HG03175 (cell line): ENCODE measurements around the gene RSL24D1.
A peak's percentile ranks its signal among the peaks of the same experiment; 100 is the strongest.
"Not testable (repeated sequence)": the region's sequence is repeated elsewhere in the genome, so short reads cannot be mapped to it uniquely, and the experiment has no call there.

ENCODE experiments used
- ATAC-seq: cut with Tn5 transposase; IDR thresholded peaks from one replicate; pipeline ENCODE4 v1.9.1; 2021; ENCODE audit warnings: mild to moderate bottlenecking, moderate library complexity; ENCODE audit not compliant: unreplicated experiment

RSL24D1 gene

DNA sequence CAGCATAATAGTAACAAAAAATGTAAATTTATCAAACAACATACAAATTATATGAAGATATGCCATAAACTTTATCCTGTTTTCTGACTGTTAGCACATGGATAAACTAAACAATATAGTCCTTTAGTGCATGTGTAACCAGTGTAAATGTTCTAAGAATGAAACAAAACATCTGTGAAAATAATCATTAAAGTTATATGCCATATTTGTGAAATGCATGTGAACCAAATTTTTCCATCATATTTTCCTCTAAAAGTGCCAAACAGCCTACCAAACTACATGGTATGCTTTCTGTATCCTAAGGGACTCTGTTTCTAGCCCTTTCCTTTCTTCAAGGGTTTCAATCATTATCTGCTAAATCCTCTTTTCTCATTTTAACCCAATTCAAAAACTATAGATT is 23.9 kb upstream of the RSL24D1 start:
- no peak for ATAC-seq

DNA sequence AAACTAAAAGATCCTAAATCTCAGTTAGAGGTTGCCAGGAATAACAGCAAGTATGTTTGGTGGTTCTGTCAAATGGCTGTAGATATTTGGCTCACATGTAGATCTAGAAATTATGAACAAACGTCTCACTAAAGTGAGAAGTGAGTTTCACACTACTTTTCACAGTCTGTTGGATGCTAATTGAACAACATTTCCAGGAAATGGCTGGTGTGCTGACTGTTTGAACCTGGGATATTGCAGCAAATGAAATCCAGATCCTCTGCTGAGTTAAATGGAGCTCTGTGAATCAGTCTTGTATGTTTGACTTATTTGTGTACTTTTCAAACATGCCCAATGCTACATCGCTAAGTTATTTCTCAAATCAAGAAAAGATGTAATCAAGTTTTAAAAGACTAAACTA is 21.3 kb upstream of the RSL24D1 start:
- no peak for ATAC-seq

DNA sequence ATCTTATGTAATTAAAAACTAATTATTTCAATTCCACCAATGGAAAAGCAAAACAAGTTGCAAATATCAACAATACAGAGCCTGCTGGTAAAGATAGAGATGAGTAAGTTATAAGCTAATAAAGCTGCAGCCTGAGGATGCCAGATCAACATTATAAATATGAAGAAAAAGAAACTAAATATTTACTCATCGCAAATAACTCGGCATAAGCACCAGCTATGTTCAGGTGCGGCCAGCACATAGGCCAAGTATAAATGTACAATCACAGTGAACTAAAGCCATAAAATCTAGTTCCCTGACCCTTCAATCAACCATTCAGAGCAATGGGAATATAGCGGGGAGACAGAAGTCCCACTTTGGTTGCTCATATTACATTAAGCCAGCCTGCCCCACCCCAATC is 7.7 kb upstream of the RSL24D1 start:
- ATAC-seq: no peak

DNA sequence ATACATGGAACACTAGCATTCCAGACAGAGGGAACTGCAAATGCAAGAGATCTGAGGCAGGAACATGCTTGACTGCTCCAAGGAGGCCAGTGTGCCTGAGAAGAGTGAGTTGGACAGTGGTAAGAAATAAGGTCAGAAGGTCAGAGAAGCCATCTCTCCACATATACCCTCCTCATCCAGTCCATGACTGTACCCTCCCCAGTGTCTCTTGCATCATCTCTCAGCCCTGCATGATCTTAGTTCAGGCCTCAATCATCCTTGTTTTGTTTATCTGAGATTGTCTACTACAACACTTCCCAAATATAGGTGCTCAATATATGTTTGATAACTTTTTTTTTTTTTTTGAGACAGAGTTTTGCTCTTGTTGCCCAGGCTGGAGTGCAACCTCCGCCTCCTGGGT is 5.5 kb upstream of the RSL24D1 start:
- no peak for ATAC-seq

DNA sequence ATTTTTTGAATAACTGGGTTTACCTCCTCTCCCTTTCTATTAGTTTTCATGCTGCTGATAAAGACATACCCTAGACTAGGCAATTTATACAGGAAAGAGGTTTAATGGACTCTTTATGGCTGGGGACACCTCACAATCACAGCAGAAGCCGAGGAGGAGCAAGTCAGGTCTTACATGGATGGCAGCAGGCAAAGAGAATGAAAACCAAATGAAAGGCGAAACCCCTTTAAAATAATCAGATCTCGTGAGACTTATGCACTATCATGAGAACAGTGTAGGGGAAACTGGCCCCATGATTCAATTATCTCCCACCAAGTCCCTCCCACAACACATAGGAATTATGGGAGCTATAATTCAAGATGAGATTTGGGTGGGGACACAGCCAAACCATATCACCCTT is 2.0 kb upstream of the RSL24D1 start:
- no peak for ATAC-seq

DNA sequence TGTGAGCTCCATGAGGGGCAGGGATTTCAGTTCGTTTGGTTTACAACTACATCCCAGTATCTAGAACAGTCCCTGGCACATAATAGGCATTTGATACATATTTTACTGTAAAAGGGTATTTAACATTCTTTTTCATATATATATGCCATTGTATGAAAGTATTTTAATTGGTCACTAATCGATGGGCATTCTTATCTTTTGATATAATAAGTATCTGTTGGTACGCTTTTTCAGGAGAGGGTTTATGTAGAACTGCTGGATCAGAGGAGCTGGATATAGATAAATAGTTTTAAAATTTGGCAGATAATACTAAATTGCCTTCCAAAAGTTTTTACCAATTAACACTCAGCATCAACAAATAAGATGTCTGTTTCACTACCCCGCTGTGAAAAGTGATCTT is 978 bp upstream of the RSL24D1 start:
- no peak for ATAC-seq

DNA sequence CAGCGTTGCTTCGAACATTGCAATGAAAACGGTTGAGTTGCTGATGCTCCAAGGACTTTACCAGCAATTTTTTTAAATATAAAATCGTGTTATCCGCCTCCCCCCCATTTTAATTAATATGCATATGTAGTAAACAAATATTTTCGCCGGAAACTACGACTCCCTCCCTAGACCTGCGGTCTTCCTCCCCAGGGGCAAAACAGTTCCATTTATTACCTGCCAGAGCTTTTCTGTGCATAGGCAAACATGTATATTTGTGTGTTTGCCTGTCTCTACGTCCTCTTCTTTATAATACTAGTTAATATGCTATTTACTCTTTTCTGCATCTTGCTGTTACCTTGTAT is 593 bp upstream of the RSL24D1 start:
- ATAC-seq: peak; percentile 8

DNA sequence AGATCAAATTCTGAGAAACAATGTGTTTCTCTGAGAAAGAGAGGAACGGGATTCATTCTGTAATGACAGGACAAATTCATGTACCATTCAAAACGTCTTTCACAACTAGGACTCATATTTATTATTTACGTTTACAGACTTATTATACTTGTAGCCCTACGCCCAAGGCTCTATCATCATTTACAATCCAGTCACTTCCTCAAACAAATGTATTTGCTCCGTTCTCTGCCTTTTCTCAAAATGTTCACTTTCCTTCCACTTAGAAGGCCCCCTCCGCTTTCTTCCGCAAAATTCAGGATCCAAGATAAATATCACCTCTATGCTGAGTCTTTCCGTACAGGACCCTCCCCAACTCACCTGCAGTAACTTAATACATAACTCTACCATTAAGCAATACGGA is 745 bp downstream of the RSL24D1 start:
- no peak for ATAC-seq

DNA sequence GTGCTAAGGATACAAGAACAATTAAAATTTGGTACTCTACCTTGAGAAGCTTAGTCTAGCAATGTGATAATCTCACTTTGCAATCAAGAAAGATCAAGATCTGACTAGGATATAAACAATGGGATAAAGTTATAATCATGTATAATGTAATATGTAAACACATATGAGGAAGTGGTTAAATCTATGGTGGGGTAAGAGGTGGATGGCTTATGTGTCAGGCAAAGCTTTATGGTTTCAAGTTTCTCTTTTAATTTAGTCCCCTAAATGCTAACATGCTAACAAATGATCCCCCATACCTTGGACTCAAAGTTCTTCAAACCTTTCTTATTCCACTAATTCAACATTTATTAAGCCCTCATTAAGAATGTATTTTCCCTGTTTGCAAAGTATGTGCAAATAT is 2.5 kb downstream of the RSL24D1 start:
- ATAC-seq: no peak

DNA sequence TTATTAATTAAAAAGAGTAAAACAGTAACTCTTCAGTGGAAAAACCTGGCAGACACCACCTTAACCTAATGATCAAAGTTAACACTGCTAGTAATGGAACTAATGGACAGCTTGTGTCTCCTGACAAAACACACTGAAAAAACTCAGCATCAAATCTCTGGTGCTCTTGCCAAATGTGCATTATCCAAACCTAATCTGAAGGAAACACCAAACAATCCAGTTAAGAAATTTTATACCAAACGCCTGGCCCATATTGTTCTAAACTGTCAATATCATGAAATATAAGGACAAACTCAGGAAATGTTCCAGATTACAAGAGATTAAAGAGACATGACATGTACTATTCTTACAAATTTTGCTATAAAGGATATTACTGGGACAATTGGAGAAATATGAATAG is 10.4 kb downstream of the RSL24D1 start:
- no peak for ATAC-seq

DNA sequence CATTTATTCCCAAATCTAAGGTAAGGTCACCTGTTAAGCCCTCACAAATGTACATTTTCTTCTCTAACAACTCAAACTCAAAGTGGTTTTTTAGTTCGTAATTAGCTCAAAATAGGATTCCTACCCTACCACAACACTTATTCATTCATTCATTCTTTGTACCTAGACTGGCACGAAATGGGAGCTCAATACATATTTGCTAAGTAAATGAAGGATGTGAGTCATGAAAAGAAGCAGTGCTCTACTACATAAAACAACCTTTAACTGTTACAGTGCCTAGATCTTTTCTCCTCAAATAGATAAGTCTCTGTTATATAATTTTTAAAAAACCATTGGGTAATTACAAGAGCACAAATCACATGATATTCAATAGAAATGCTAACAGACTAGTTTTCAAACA is 13.1 kb downstream of the RSL24D1 start:
- ATAC-seq: no peak

DNA sequence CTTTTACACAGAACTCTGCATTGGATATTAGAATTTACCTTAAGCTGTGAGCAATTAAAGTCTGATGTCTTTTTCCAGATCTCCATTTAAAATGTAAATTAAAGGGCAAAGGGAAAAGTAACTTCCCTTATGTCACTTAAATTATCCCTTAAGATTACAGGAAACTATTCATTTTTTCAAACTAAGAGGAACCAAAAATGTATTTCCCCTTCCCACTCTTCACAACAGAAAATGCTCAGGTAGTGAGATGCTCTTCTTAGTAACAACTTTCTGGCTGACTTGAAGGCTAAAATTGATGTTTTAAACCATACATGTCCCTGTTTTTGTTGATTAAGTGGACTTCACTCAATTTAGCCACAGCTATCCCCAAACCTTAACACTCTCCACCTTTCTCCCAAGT is 17.6 kb downstream of the RSL24D1 start:
- ATAC-seq: no peak

DNA sequence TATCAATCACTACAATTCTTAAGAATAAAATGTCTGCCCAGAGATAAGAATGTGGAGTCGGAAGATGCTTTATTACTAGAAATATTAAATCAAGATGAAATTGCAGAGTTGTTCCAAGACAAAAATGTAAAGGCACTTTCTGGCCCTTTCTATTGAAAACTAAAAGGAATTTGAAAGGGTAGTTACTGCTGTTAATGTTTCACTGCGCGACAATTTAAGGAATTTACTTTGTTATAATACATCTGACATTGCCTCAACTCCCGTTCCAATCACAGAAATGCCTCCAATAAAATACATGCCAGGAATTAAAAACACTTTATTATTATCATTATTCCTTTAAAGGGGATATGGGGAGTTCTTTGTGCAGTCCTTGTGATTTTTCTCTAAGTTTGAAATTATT is 26.4 kb downstream of the RSL24D1 start:
- ATAC-seq: no peak

DNA sequence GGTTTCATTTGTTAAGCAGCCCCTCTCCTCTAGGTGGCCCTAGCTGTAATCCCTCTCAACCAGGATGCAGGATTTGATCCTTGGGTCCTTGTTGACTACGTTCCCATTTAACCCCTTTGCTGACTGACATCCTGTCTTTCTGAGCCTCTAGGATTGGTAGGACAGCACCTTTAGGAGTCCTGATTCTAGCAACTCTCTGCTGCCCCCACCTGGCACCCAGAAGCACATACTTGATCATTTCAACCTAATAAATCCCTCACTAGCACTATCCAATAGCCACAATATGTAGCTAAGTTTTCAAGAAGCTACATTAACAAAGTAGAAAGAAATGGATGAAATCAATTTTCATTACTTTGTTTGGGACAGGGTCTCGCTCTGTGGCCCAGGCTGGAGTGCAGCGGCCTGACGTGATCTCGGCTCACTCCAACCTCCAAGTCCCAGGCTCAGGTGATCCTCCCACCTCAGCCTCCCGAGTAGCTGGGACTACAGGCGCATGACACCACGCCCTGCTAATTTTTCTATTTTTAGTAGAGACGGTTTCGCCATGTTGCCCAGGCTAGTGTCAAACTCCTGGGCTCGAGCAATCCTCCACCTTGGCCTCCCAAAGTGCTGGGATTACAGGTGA is 28.3 kb downstream of the RSL24D1 start:
- peak; percentile 91 for ATAC-seq

DNA sequence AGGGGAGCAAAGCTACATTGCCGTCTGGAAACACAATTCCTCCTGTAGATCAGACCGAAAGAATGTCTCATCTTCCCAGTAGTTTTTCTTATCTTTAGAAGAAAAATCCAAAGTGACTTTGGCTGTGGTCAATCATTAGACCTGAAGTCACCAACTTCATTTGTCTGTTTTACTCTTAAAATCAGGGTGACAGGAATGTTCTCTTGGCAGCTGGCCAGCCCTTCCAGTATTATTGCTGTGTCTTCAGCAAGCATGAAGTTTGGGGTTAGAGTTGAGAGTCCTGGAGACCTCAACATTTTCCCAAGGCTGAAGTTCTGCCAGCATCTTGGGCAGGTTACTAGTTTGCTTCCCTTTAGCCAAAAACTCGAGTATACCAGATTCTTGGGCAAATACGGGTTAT is 32.5 kb downstream of the RSL24D1 start:
- ATAC-seq: no peak

DNA sequence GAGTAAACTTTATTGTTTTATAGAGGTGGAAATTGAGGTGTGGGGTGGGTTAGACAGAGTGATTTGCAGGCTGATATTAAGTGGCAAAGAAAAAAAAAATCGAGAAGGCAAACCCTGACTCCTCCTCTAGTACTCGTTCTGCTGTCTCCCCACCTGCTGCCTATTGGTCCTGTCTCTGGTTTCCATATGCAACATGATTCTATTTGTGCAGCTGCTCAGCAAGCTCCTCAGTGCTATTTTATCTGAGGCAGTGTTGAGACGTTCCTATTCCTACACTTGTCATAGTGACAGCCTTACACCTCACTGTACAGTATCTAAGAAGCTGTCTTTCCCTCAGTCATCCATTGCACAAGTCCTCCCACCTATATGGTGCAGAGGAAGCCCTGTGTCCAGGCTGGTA is 45.1 kb downstream of the RSL24D1 start:
- no peak for ATAC-seq

DNA sequence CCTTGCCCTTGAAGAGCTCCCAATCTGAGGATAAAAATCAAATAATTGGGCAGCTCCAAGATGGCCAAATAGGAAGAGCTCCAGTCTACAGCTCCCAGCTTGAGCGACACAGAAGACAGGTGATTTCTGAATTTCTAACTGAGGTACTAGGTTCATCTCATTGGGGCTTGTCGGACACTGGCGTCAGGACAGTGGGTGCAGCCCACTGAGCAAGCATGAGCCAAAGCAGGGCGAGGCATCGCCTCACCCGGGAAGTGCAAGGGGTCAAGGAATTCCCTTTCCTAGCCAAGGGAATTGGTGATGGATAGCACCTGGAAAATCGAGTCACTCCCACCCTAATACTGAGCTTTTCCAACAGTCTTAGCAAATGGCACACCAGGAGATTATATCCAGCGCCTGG is 53.6 kb downstream of the RSL24D1 start:
- ATAC-seq: not testable (repeated sequence)

DNA sequence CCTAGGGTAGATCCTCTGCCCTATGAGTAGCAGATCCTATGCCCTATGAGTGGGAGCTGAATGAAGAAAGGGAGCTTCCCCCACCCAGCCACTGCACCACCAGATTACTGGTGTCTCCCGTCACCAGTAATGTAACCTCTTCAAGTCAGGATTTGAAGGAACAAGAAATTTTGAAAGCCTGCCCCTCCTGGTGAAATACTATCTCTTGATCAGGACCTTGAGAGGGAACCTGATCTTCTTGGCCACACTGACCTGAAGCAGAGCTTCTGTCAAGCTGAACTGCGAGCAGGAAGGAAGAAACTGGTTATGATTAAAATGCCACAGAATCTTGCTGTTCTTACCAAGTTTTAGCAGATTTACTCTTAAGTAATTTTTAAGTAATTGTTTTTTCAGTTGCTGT is 62.8 kb downstream of the RSL24D1 start:
- ATAC-seq: no peak

DNA sequence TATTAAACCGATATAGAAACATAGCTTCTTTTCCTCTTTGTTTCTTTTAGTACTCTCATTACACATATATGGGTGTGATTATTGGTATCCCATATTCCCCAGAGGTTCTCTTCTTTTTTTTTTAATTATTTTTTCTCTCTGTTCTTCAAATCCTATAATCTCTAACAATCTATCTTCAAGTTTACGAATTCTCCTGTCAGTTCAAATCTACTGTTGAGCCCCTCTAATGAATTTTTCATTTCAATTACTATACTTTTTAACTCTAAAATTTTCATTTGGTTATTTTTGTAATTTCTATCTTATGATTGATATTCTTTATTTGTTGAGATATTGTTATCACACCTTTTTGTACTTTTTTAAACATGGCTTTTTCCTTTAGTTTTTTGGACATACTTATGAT is 64.1 kb downstream of the RSL24D1 start:
- ATAC-seq: no peak
